ENCODE measurements around the gene EIF4B. TPM values are rescaled to one million over a fixed set of nuclear protein-coding genes. Genes with fewer than 3 reads are reported as not detected.

The EIF4B gene
- polyA plus RNA-seq, 1 experiment, result 645 TPM

DNA sequence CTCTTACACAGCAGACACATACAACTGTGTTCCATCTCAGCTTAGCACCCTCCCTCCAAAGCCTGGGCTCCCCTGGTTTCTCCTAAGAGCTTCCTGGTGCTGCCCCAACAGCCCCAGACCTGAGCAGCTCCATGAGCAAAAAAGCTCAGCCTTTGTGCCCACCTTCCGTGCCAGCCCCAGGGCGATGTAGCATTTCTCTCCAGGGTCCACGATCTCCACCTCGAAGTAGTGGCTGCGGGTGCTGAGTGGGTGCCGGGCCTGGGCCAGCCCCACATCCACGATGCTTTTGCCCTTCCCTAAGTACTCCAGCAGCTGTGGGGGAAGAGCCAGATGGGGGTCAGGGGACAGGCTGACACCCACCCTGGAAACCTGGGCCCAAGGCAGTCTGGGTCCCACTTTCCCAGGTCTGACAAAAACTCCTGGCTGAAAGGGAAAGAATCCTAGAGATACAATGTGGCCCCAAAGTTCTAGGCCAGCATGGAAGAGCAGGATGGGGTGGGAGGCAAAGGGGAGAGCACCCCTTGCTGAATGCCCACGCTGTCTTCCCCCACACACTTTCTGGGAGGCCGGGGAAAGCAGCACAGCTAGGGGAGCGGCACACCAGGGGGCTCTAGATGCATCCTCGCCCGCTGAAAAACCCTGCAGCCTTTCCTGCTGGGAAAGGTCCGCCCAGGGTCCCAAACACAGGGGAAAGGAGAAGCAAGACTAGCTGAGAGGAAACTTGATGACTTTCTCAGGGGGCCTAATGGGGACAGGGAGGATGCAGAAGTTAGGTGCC, 61.9 kb downstream of the EIF4B start:
- ChIA-PET POLR2A (interaction anchor here (0.6 to 4.5 kb wide), 8 partner anchors 12 to 166 kb away, joined by 3 to 33 read pairs (median 4); partner anchors contain the start of genes CSAD, SOAT2, SPRYD3 and ZNF740), CTCF (interaction anchor here (0.6 to 1.3 kb wide), 3 partner anchors 91 to 129 kb away, joined by 3 to 4 read pairs (median 3); no protein-coding TSS in a partner anchor)
- peak overlapping the region; percentile 39 for H3K27ac ChIP-seq (ENCODE audit: low read depth, low read length)

GRCh38 chr12:53068811-53069585, 62.7 kb downstream of the EIF4B start:
- ChIA-PET CTCF (no interaction called here), POLR2A (interaction anchor here (0.9 to 4.5 kb wide), 3 partner anchors 11 to 30 kb away, joined by 3 to 33 read pairs (median 15); partner anchors contain the start of gene SPRYD3)
- Histone ChIP-seq H3K27ac (ENCODE audit: low read depth, low read length) (no peak overlapping the region), H3K4me3 (ENCODE audit: low read depth, low read length) (no peak overlapping the region), H3K9me3 (ENCODE audit: control insufficient read depth, insufficient read depth, low read length) (no peaks in the 10 kb centered on the region), H3K27me3 (ENCODE audit: control insufficient read depth, insufficient read depth, low read length) (no peaks in the 10 kb centered on the region)
- no peak for DNase-seq (ENCODE audit: low read depth, low spot score)
- TF ChIP-seq CTCF (IDR thresholded peaks at IDR 0.05; ENCODE audit: low read depth, low read length), result no peak

More for the DNA sequence above, 61.9 kb downstream of the EIF4B start:
- TF ChIP-seq CTCF (IDR thresholded peaks at IDR 0.05; ENCODE audit: low read depth, low read length), result no peak
- DNase-seq (ENCODE audit: low read depth, low spot score), result no peak
- Histone ChIP-seq H3K9me3 (ENCODE audit: control insufficient read depth, insufficient read depth, low read length) (no peaks in the 10 kb centered on the region), H3K27me3 (ENCODE audit: control insufficient read depth, insufficient read depth, low read length) (no peaks in the 10 kb centered on the region), H3K4me3 (ENCODE audit: low read depth, low read length) (no peak overlapping the region)

- Histone ChIP-seq H3K9me3 (ENCODE audit: control insufficient read depth, insufficient read depth, low read length) (no peaks in the 10 kb centered on the region), H3K4me3 (ENCODE audit: low read depth, low read length) (no peak overlapping the region), H3K27ac (ENCODE audit: low read depth, low read length) (no peak overlapping the region), H3K27me3 (ENCODE audit: control insufficient read depth, insufficient read depth, low read length) (no peaks in the 10 kb centered on the region)
- no peak for TF ChIP-seq CTCF (IDR thresholded peaks at IDR 0.05; ENCODE audit: low read depth, low read length)
- no peak for DNase-seq (ENCODE audit: low read depth, low spot score)
- ChIA-PET POLR2A (interaction anchor here (1.8 to 4.5 kb wide), 3 partner anchors 9 to 29 kb away, joined by 5 to 33 read pairs (median 15); partner anchors contain the start of gene SPRYD3), CTCF (interaction anchor here (1.0 to 2.4 kb wide), 3 partner anchors 11 to 128 kb away, joined by 3 to 13 read pairs (median 3); no protein-coding TSS in a partner anchor)
Measured at GRCh38 chr12:53069621-53070410, 63.6 kb downstream of the EIF4B start.

DNA sequence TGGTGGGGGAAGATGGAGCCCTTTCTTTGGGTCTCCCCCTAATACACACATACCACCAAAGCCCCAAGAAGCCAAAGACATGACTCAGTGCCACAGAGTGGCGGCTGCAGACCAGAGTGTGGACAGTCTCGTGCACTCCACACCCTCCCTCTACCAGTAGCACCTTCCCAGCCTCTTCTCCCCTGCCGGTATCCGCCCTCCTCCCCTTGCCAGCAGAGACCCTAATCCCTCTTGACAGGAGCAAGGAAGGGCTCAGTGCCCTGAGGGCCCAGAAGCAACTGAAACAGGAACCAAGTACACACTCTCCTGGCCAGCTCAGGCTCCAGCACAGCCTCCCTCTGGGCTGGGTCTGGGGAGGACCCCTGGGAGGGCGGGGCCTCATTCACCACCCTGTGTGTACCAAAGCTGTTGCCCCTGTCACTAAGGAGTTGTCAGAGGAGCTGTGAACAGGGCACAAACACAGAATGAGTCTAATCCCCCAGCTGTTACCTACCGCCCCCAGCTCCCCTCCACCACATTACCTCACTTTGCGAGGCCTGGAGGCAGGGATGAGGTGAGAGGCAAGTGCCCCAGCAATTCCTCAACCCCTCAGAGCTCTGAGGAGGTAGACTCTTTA, 64.7 kb downstream of the EIF4B start:
- H3K27ac ChIP-seq (ENCODE audit: low read depth, low read length), result no peak overlapping the region
- no peak for TF ChIP-seq CTCF (IDR thresholded peaks at IDR 0.05; ENCODE audit: low read depth, low read length)
- no peaks in the 10 kb centered on the region for H3K27me3 ChIP-seq (ENCODE audit: control insufficient read depth, insufficient read depth, low read length)
- H3K4me3 ChIP-seq (ENCODE audit: low read depth, low read length), result no peak overlapping the region
- ChIA-PET POLR2A (interaction anchor here (0.6 to 3.4 kb wide), 4 partner anchors 8 to 102 kb away, joined by 3 to 15 read pairs (median 4); partner anchors contain the start of gene SPRYD3), CTCF (interaction anchor here (0.7 to 2.4 kb wide), 6 partner anchors 10 to 350 kb away, joined by 3 to 13 read pairs (median 4); no protein-coding TSS in a partner anchor)
- no peak for DNase-seq (ENCODE audit: low read depth, low spot score)
- no peaks in the 10 kb centered on the region for H3K9me3 ChIP-seq (ENCODE audit: control insufficient read depth, insufficient read depth, low read length)
